GM12872 (cell line): ENCODE data around the gene SELP.

ENCODE experiments used
- CTCF ChIP-seq: IDR thresholded peaks from 3 replicates; pipeline ENCODE4 v1.5.1; 2011; ENCODE audit warnings: low read depth, mild to moderate bottlenecking, low read length, moderate library complexity; ENCODE audit not compliant: insufficient read depth

Gene SELP

GRCh38 chr1:169604781-169605560 lies 25.0 kb downstream of the SELP start:
- no peak for TF ChIP-seq CTCF

- peak; percentile 50; the same call in 2 of the 3 replicates for TF ChIP-seq CTCF
Measured at GRCh38 chr1:169601096-169601881, 28.6 kb downstream of the SELP start.

- no peak for TF ChIP-seq CTCF
Measured at GRCh38 chr1:169595764-169596711, 33.9 kb downstream of the SELP start.

GRCh38 chr1:169594391-169594790 lies 35.5 kb downstream of the SELP start:
- TF ChIP-seq CTCF: no peak

GRCh38 chr1:169590932-169591331 lies 39.0 kb downstream of the SELP start:
- no peak for TF ChIP-seq CTCF

- no peak for TF ChIP-seq CTCF
Measured at GRCh38 chr1:169588785-169589485, 41.0 kb downstream of the SELP start.

- no peak for TF ChIP-seq CTCF
Measured at GRCh38 chr1:169588112-169588511, 41.8 kb downstream of the SELP start.
